GM12878 (cell line): ENCODE data around the gene DSEL. TPM values are rescaled to one million over a fixed set of nuclear protein-coding genes. Genes with fewer than 3 reads are reported as not detected.

Experiments used
- ATAC-seq: fragments of 200-7000 bp; cut with Tn5 transposase; 3 replicates; pipeline ENCODE4 v1.9.1; 2020; ENCODE audit warnings: mild to moderate bottlenecking, moderate library complexity
- BruUV-seq: library from RNA; stranded (reverse); fragments of 400-500 nt; replicated peaks from 2 replicates; lab custom pipeline; 2021; lab: Mats Ljungman, UMichigan
- CTCF ChIA-PET: fragments of 300-600 bp; sonication (Branson Sonifier 250); formaldehyde crosslinking; extraction: SDS; loops from one replicate; lab custom pipeline; 2021; ENCODE audit warnings: inconsistent platforms; lab: Yijun Ruan, JAX
- POLR2A ChIA-PET: fragments of 350-600 bp; formaldehyde crosslinking; extraction: SDS; loops from one replicate; lab custom pipeline; 2021; ENCODE audit warnings: inconsistent platforms; lab: Charles Lee
- RAD21 ChIA-PET: fragments of 300-600 bp; sonication (Branson Sonifier 250); formaldehyde crosslinking; loops from one replicate; lab custom pipeline; 2023; ENCODE audit warnings: antibody characterized with exemption; ENCODE audit not compliant: unreplicated experiment; lab: Charles Lee
- SMC1A ChIA-PET: fragments of 300-600 bp; sonication (Branson Sonifier 250); formaldehyde crosslinking; loops from one replicate; lab custom pipeline; 2023; ENCODE audit not compliant: unreplicated experiment, uncharacterized antibody; lab: Charles Lee
- DNase-seq: peaks from one replicate; pipeline ENCODE4 v3.0.0-alpha.2; 2011; ENCODE audit warnings: low read depth, low spot score
- FAIRE-seq: peaks from 3 replicates; lab custom pipeline; 2011; peaks lifted over from hg19 to GRCh38; lab: Jason Lieb, UNC
- H2AFZ ChIP-seq: 2 replicates; pipeline ENCODE4 v1.6.0; 2011; ENCODE audit warnings: low read depth, low read length, control low read depth; ENCODE audit not compliant: control insufficient read depth
- H3K27ac ChIP-seq: 2 replicates; pipeline ENCODE4 v1.5.1; 2011; ENCODE audit warnings: control low read depth; ENCODE audit not compliant: control insufficient read depth, insufficient read depth
- H3K27me3 ChIP-seq, 2 experiments: replicated peaks in 1 of 2; 2 replicates each; pipeline versions ENCODE4 v1.6.0 to v1.6.1; 2011; ENCODE audit warnings: low read length in 1 of 2; ENCODE audit not compliant: control insufficient read depth in 2 of 2, insufficient read depth in 2 of 2
- H3K36me3 ChIP-seq, 2 experiments: 2 replicates each; pipeline ENCODE4 v1.5.1; 2011; ENCODE audit warnings: low read length in 1 of 2; ENCODE audit not compliant: control insufficient read depth in 2 of 2, insufficient read depth in 2 of 2
- H3K4me1 ChIP-seq: 2 replicates; pipeline ENCODE4 v1.6.1; 2011; ENCODE audit warnings: mild to moderate bottlenecking, low read length, moderate library complexity, mixed read lengths; ENCODE audit not compliant: control insufficient read depth, insufficient read depth
- H3K4me2 ChIP-seq: 2 replicates; pipeline ENCODE4 v1.6.0; 2011; ENCODE audit warnings: control low read depth; ENCODE audit not compliant: control insufficient read depth, insufficient read depth
- H3K4me3 ChIP-seq: fragments of 200-600 bp; sonication (generic); 2 replicates; pipeline ENCODE4 v1.5.1; 2016
- H3K79me2 ChIP-seq: 2 replicates; pipeline ENCODE4 v1.6.0; 2011; ENCODE audit warnings: low read length; ENCODE audit not compliant: control insufficient read depth, insufficient read depth
- H3K9ac ChIP-seq: 2 replicates; pipeline ENCODE4 v1.8.0; 2011; ENCODE audit warnings: low read length, control low read depth, mixed read lengths; ENCODE audit not compliant: control insufficient read depth, insufficient read depth
- H3K9me3 ChIP-seq: replicated peaks from 3 replicates; pipeline ENCODE4 v1.5.1; 2011; ENCODE audit warnings: mild to moderate bottlenecking, low read length; ENCODE audit not compliant: control insufficient read depth, insufficient read depth
- H4K20me1 ChIP-seq: 2 replicates; pipeline ENCODE4 v1.6.0; 2011; ENCODE audit not compliant: control insufficient read depth, insufficient read depth
- BCL3 ChIP-seq: IDR thresholded peaks from 2 replicates; pipeline ENCODE4 v1.6.1; 2011; ENCODE audit warnings: borderline replicate concordance, low read depth, mild to moderate bottlenecking, moderate library complexity, low read length; ENCODE audit not compliant: insufficient read depth, poor library complexity, severe bottlenecking
- CBX5 ChIP-seq: sonication (generic); IDR thresholded peaks from 2 replicates; pipeline ENCODE4 v1.6.1; 2016; ENCODE audit warnings: low read depth, moderate library complexity, mild to moderate bottlenecking, inconsistent platforms
- EGR1 ChIP-seq, 2 experiments: IDR thresholded peaks; 1 replicate in 1 of 2; 2 replicates in 1 of 2; pipeline ENCODE4 v1.6.1; 2011 to 2012; ENCODE audit warnings: low read depth in 2 of 2, low read length in 2 of 2, borderline replicate concordance in 1 of 2, mild to moderate bottlenecking in 1 of 2, moderate library complexity in 1 of 2
- ESRRA ChIP-seq: IDR thresholded peaks from 2 replicates; pipeline ENCODE4 v1.6.1; 2012; ENCODE audit warnings: mild to moderate bottlenecking, low read length, improper control_type of control experiment
- IKZF1 ChIP-seq: fragments of 450-650 bp; conservative IDR thresholded peaks from 2 replicates; pipeline ENCODE4 v1.6.1; 2017; ENCODE audit warnings: antibody characterized with exemption, mild to moderate bottlenecking
- SIX5 ChIP-seq: IDR thresholded peaks from 2 replicates; pipeline ENCODE4 v1.6.1; 2011; ENCODE audit warnings: mild to moderate bottlenecking, low read depth, low read length, moderate library complexity; ENCODE audit not compliant: severe bottlenecking
- WGBS: methylation state at CpG from one replicate; pipeline ENCODE4 v1.1.6; 2016; ENCODE audit warnings: low lambda C conversion rate; ENCODE audit not compliant: insufficient replicate concordance, insufficient coverage; ENCODE audit errors: missing lambda C conversion rate; 5-methylcytosine and 5-hydroxymethylcytosine counted together
- in situ Hi-C: fragments of 300-500 bp; cut with MboI; formaldehyde crosslinking; loops from 9 replicates; pipeline ENCODE4 v1.14.3; 2018; ENCODE audit warnings: mixed read lengths
- intact Hi-C: fragments of 100-400 bp; cut with micrococcal nuclease; formaldehyde crosslinking; loops from one replicate; pipeline ENCODE4 v1.14.2; 2022; ENCODE audit not compliant: unreplicated experiment
- polyA plus RNA-seq, 11 experiments: library from polyadenylated mRNA; depleted of rRNA in 4 of 11; unstranded in 6 of 11; stranded (reverse) in 5 of 11; fragments of >200 nt; fragmentation: Nextera tagmentation in 4 of 11; fragmentation: Illumina TruSeq in 1 of 11; extraction: Ambion mirVana in 4 of 11; extraction: Trizol in 1 of 11; gene quantifications; 1 replicate in 1 of 11; 2 replicates in 10 of 11; pipeline versions ENCODE4 v1.2.1 to v1.2.3, GENCODE V29; 2011 to 2016; ENCODE audit warnings: inconsistent platforms in 2 of 11, missing spikeins in 2 of 11, low read depth in 1 of 11
- total RNA-seq, 4 experiments: library from RNA; depleted of rRNA in 3 of 4; stranded (reverse); fragments of >200 nt in 3 of 4; fragmentation: Illumina TruSeq in 1 of 4; extraction: Trizol in 1 of 4; gene quantifications; 2 replicates each; pipeline versions ENCODE4 v1.2.1 to v1.2.3, GENCODE V29; 2013 to 2021

DSEL gene
- total and polyA plus RNA-seq, 10 of the 15 experiments (the other 5 are each of a cell fraction or from before 2014, with no cell fraction given), result 0.03 TPM; not detected in 9

DNA sequence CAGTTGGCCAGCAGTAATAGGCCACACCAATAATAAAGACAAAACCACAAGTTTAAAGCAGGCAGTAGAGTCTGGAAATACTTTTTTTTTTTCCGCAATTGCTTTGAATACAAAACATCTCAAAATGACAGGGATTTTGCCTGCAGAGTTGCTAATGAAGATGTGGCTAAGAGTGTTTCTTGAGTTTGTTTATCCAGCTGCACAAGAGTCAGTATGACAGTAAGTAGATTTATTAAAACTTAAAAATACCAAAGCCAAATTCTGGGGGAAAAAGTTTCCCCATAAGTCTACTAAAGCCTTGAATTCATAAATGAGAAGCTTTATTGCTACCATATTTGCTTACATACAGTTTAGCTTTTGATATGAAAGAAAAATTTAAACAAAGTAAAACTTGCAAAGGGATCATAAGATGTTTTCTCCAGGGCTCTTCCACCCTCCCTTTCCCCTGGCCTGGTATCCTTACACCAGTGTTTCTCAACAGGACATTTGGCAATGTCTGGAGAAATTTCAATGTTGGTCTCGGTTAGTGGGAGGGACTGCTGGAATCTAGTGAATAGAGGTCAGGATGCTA, 3.9 kb upstream of the DSEL start:
- CTCF ChIA-PET, result no interaction called here
- Histone ChIP-seq H3K36me3 (no peaks in the 10 kb centered on the region), H3K9me3 (no peaks in the 10 kb centered on the region), H3K27ac (no peak overlapping the region), H3K79me2 (no peaks in the 10 kb centered on the region), H3K4me1 (no peaks in the 10 kb centered on the region), H3K4me2 (no peak overlapping the region), H3K9ac (no peak overlapping the region), H2AFZ (no peak overlapping the region), H4K20me1 (no peaks in the 10 kb centered on the region), H3K4me3 (no peak overlapping the region), H3K27me3 (peaks cover 0 to 1% of the 10 kb centered on the region in 2 experiments; a peak in 2 of 4 replicates)
- ATAC-seq, result no peak
- SMC1A ChIA-PET, result interaction anchor here (1.1 kb wide), 1 partner anchor 9 kb away, joined by 3 read pairs; no protein-coding TSS in a partner anchor
- 77% methylated on average over 2 of the region's 2 CpGs for WGBS
- RAD21 ChIA-PET, result no interaction called here
- intact Hi-C loops, result no loop called here
- BruUV-seq, result no TSS peak
- no peak for FAIRE-seq
- no peak for DNase-seq
- TF ChIP-seq EGR1 (IDR thresholded peaks at IDR 0.05; ENCODE audit: borderline replicate concordance in 1 of 2, low read depth in 2 of 2, low read length in 2 of 2), result no peak
- TF ChIP-seq BCL3, result no peak
- TF ChIP-seq ESRRA, result no peak
- TF ChIP-seq IKZF1, result no peak
- no peak for TF ChIP-seq SIX5
- TF ChIP-seq CBX5, result no peak
- in situ Hi-C loops, result no loop called here
- POLR2A ChIA-PET, result no interaction called here
